ENCODE data around the gene NOS1AP.
A peak's percentile ranks its signal among the peaks of the same experiment; 100 is the strongest.
"Not testable (repeated sequence)": the region's sequence is repeated elsewhere in the genome, so short reads cannot be mapped to it uniquely, and the experiment has no call there.

Gene NOS1AP

DNA sequence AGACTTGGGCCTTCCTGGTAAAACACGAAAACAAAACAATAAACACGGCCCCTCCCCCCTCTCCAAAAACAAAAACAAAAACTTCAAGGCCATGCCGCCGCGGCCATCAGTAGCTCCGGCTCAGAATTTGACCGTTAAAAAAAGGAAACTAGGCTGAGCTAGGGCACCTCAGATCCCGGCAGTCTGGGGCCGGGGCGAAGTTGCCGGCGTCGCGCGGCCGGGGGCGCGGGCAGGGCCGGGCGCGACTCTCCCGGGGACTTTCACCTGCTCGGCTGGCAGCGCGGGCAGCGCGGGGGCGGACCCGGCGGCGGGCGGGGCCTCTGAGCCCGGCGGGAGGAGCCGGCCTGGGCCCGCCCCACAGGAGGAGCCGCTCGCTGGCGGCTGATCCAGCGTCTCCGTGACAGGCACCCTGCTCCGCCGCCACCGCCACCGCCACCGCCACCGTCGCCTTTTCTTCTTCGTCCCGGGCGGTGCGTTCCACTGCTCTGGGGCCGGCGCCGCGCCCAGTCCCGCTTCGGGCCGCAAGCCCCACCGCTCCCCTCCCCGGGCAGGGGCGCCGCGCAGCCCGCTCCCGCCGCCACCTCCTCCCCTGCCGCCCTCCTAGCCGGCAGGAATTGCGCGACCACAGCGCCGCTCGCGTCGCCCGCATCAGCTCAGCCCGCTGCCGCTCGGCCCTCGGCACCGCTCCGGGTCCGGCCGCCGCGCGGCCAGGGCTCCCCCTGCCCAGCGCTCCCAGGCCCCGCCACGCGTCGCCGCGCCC lies at the start of gene NOS1AP:
Gene NOS1AP, plus strand, starts transcription at position 358 of the 760 bp plus-strand sequence. CDS start 487 bp downstream, outside the sequence.
- peak; percentile 87 for DNase-seq (ENCODE audit: low spot score)

DNA sequence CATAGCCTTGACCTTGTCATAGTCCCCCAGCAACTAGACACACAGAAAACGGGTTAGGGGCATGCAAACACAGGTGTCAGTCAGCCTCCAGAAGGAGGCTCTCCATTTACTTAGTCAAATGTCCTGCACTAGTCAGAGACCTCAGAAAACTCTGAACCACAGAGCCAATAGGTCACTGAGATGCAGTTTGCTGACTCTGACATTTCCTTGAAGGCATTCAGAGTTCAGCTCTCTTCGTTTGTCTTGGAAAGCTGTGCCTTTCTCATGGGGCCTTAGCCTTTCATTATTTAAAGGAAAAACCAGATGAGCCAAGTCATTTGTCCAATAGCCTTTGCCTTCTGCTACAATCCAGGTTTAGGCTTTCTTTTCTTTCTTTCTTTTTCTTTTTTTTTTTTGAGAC lies 49.3 kb upstream of the NOS1AP start:
- no peak for DNase-seq (ENCODE audit: low spot score)

DNA sequence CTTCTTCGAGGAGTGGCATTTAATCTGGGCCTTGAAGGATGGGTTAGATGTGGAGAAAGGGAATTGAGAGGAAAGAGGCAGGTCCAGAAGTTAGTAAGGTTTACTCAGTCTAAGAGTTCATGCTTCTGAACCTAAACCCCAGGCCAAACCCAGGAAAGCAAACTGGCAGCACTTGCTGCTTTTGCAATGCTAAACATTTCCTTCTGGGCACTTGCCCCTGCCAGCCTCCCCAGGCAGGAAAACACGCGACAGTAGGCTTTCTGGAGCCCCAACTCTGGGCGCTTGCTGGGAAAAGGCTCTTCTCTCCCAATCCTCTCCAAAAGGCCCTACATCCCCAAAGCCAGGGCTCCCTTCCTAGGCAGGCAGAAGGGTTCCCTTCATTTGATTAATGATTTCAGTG lies 48.4 kb upstream of the NOS1AP start:
- DNase-seq (ENCODE audit: low spot score), result no peak

DNA sequence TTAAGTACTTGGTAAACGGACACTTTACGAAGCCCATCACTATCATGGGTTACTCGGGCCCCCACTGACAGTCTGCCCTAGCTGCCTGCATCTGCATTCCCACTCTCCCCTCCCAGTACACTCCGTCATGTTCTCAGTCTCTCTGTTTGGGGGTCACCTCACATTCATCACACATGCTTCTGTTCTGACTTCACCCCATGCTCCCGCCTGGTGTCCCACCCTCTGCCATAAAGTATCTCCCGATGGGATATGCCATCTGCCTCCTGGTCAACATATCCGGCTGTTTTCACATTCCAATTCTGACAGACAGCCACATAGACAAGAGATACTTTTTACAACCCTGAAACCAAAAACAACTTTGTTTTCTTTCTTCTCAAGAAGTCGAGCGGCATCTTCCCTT lies 46.9 kb upstream of the NOS1AP start:
- DNase-seq (ENCODE audit: low spot score), result no peak

DNA sequence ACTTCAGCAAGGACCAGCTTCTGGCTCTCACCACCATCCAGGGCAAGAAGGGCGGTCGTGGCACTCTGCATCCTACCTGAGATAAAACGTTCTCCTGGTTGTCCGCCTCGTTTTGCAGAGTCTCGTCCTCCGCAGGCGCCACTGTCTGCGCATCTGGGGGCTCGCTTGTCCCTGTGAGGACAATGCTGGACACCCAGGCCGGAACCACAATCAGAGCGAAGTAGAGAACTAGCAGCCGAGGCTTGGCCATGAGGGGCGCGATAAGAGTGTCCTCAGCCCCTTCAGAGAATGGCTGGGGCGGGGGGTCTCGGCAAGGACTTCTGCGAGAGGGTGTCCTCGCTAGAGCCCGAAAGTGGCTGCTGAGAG lies 46.3 kb upstream of the NOS1AP start:
- DNase-seq (ENCODE audit: low spot score), result no peak

- peak; percentile 67 for DNase-seq (ENCODE audit: low spot score)
Measured at GRCh38 chr1:162023547-162024501, 45.7 kb upstream of the NOS1AP start, which contains the start of gene OLFML2B. TSS of gene OLFML2B (minus strand) at chr1:162023869. CDS start at chr1:162023430, 439 bp downstream.

- no peak for DNase-seq (ENCODE audit: low spot score)
Measured at GRCh38 chr1:162025541-162025940, 44.0 kb upstream of the NOS1AP start.

DNA sequence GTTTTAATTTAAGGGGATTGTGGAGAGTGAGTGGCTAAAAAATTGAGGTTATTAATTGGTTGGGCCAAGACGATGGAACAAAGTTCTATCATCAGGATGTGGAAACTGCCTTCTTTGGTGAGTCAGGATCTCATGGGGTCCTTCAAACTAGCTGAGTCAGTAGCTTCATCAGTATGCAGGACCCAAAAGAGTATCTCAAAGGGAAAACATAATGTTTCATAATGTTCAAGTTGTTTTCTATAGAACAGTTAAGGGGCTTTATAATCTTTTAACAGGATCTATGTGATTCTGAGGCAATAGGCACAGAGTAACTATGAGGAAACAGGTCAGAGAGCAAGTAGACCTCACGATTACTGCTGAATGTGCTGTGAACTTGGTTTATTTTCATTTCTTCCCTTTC lies 42.6 kb upstream of the NOS1AP start:
- no peak for DNase-seq (ENCODE audit: low spot score)

GRCh38 chr1:162028726-162029125 lies 40.8 kb upstream of the NOS1AP start:
- peak; percentile 68 for DNase-seq (ENCODE audit: low spot score)

DNA sequence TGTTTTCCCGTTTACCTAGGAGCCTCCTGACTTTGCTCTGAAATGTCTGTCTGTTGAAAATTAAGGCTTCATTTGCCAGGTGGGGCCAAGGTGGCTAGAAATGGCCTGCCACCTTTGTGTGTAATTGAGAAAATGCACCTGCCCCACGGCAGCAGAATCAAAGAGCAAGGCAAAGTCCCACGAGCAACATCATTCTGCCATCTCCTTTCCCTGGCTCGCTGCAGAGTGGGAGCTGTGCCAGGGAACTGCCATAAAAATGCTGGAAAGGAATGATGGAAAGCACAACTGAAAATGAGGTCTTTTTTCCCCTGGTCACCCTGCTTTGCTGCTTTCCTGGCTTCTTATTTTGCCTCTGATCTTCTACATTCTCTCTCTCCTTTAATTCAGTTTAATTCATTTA lies 40.3 kb upstream of the NOS1AP start:
- no peak for DNase-seq (ENCODE audit: low spot score)

GRCh38 chr1:162030759-162031280 lies 38.7 kb upstream of the NOS1AP start:
- DNase-seq (ENCODE audit: low spot score), result no peak

- DNase-seq (ENCODE audit: low spot score), result peak; percentile 63
Measured at GRCh38 chr1:162033428-162033827, 36.1 kb upstream of the NOS1AP start.

- no peak for DNase-seq (ENCODE audit: low spot score)
Measured at GRCh38 chr1:162035241-162035640, 34.2 kb upstream of the NOS1AP start.

DNA sequence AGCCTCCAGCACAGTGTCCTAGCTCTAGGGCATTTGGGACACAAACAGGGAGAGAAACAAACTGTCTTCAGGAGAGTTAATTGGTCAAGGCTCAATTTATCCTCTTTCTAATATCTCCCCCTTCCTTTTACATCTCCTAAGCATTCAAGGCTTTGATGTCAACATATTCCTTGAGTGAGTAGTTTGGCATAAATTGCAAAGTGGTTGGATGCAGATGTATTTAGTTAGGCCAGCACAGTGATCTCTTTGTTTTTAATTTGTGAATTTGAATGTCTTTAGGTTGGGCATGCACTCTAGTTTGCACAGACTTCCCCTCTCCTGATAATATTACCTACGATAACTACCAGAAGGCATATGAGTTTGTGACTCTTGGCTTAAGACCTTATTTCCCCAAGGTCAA lies 33.3 kb upstream of the NOS1AP start:
- DNase-seq (ENCODE audit: low spot score), result no peak

DNA sequence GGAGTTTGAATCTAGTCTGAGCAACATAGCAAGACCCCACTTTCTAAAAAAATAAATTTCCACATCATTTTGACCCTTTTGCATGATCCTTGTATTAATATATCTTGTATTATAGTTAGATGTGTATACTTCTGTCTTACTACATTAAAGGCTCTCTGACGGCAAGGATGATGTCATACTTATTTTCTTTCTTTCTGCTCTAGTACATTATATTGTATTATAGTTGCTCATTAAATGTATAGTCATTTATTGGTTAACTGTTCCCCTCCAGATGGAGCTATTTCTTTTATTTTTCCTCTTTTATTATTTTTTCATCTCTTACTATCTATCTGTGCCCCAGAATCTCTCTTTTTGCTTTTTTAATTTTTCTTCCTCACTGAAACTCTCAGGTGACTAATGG lies 30.9 kb upstream of the NOS1AP start:
- no peak for DNase-seq (ENCODE audit: low spot score)

GRCh38 chr1:162040001-162040400 lies 29.5 kb upstream of the NOS1AP start:
- DNase-seq (ENCODE audit: low spot score), result no peak

GRCh38 chr1:162040657-162041056 lies 28.8 kb upstream of the NOS1AP start:
- DNase-seq (ENCODE audit: low spot score), result no peak

DNA sequence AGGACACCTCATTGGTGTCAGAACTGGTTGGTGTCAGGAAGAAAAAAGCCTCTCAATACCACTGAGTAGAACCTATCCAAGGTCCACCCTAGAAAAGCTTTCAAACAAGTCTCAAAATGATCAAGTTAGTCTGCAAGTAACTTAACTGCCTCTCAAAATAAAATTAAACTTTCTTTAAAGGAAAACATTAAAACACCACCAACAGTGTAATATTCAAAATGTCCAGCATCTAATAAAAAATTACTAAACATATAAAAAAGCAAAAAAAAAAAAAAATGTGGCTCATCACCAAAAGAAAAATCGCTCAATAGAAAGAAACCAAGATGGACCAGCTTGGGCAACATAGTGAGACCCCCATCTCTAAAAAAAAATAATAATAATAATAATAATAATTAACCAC lies 27.1 kb upstream of the NOS1AP start:
- no peak for DNase-seq (ENCODE audit: low spot score)

GRCh38 chr1:162046921-162047320 lies 22.6 kb upstream of the NOS1AP start:
- no peak for DNase-seq (ENCODE audit: low spot score)

DNA sequence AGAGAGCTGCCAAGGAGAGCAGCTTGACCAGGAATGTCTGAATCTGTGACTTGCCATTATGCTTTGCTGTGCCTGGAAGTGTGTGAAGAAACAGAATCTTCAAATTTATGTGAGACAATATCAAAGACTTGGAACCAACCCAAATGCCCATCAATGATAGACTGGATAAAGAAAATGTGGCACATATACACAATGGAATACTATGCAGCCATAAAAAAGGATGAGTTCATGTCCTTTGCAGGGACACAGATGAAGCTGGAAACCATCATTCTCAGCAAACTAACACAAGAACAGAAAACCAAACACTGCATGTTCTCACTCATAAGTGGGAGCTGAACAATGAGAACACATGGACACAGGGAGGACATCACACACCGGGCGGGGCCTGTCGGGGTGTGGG lies 15.5 kb upstream of the NOS1AP start:
- not testable (repeated sequence) for DNase-seq (ENCODE audit: low spot score)

GRCh38 chr1:162055062-162055461 lies 14.4 kb upstream of the NOS1AP start:
- DNase-seq (ENCODE audit: low spot score), result no peak

- DNase-seq (ENCODE audit: low spot score), result peak; percentile 88
Measured at GRCh38 chr1:162056043-162056442, 13.4 kb upstream of the NOS1AP start.

DNA sequence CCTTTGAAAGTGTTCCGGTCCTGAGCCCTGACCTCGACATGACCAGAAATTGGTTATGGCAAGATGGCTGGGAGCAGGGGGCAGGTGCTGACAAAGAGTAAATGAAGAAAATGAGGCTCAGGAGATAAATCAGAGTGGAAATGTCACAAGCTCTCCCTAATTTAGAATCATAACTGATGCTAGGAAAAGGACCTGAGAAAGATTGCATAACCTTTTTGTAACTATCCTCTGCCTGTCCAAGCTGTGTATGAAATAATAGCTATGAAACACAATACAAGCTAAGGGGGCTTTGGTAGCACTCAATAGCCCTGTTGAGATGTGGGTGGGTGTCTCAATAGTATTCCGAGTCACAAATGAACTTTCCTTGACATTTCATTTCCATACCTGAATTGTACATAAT lies 12.9 kb upstream of the NOS1AP start:
- DNase-seq (ENCODE audit: low spot score), result no peak
